ENCODE data around the gene BABAM2. TPM values are rescaled to one million over a fixed set of nuclear protein-coding genes. Genes with fewer than 3 reads are reported as not detected.

BABAM2 gene
- total and polyA plus RNA-seq, 2 experiments from 2014 or later = 17.8 to 21.5 TPM

GRCh38 chr2:28046921-28047320 lies 156.4 kb downstream of the BABAM2 start:
- Mint-ChIP-seq H3K4me1 (peaks cover 7% of the 10 kb centered on the region; the same call in 2 of the 3 replicates), H3K27me3 (ENCODE audit: insufficient read depth, low read depth, poor library complexity) (peaks cover 1% of the 10 kb centered on the region), H3K9me3 (peaks cover 3% of the 10 kb centered on the region; the same call in 1 of the 3 replicates), H3K36me3 (ENCODE audit: low read depth) (no peaks in the 10 kb centered on the region), H3K4me3 (no peak overlapping the region), H3K27ac (no peak overlapping the region)
- Histone ChIP-seq H3F3A (replicated peaks; ENCODE audit: low read depth) (no peaks in the 10 kb centered on the region), H3K4me2 (no peak overlapping the region), H4K20me1 (replicated peaks; ENCODE audit: insufficient read depth) (no peaks in the 10 kb centered on the region), H3K9me2 (ENCODE audit: insufficient read depth) (peaks cover 4% of the 10 kb centered on the region; the same call in 1 of the 2 replicates), H2AFZ (no peak overlapping the region), H3K79me2 (replicated peaks; ENCODE audit: insufficient read depth) (no peaks in the 10 kb centered on the region), H3K4me1 (ENCODE audit: insufficient read depth) (no peaks in the 10 kb centered on the region), H3K27me3 (ENCODE audit: insufficient read depth) (no peaks in the 10 kb centered on the region), H3K4me3 (no peak overlapping the region), H3K36me3 (ENCODE audit: insufficient read depth) (no peaks in the 10 kb centered on the region), H3K27ac (ENCODE audit: low read depth) (no peak overlapping the region)
- ATAC-seq = no peak
- TF ChIP-seq ZNF331 (CRISPR knock-in tag; IDR thresholded peaks at IDR 0.05; ENCODE audit: low read depth) (no peak), ZNF462 (CRISPR knock-in tag; IDR thresholded peaks at IDR 0.05) (no peak), JUNB (IDR thresholded peaks at IDR 0.05; ENCODE audit: unreplicated experiment) (no peak), ZNF114 (CRISPR knock-in tag; IDR thresholded peaks at IDR 0.05) (no peak), EZH2 (IDR thresholded peaks at IDR 0.05; ENCODE audit: low read depth, unreplicated experiment) (no peak), ETS1 (IDR thresholded peaks at IDR 0.05) (no peak), REST (IDR thresholded peaks at IDR 0.05; ENCODE audit: unreplicated experiment) (no peak), STAT1 (IDR thresholded peaks at IDR 0.05; ENCODE audit: unreplicated experiment) (no peak), CTCF (conservative IDR thresholded peaks at IDR 0.05; ENCODE audit: low read depth in 2 of 2) (no peak), EZH2phosphoT487 (IDR thresholded peaks at IDR 0.05; ENCODE audit: unreplicated experiment) (no peak), POLR2AphosphoS5 (IDR thresholded peaks at IDR 0.05; ENCODE audit: low read depth) (no peak), CREB1 (CRISPR knock-in tag; IDR thresholded peaks at IDR 0.05; ENCODE audit: low read depth) (no peak), NANOG (IDR thresholded peaks at IDR 0.05; ENCODE audit: borderline replicate concordance) (no peak)
- no peak for DNase-seq (ENCODE audit: low spot score)
